SU-DHL-6 (cell line): ENCODE data around the gene VAV3.

ENCODE experiments used
- CTCF ChIP-seq: fragments of 200-600 bp; sonication (generic); IDR thresholded peaks from one replicate; pipeline ENCODE4 v1.5.1; 2017; ENCODE audit warnings: antibody characterized with exemption, mild to moderate bottlenecking, low read length, moderate library complexity; ENCODE audit not compliant: insufficient read depth, poor library complexity, severe bottlenecking
- EZH2phosphoT487 ChIP-seq: fragments of 200-600 bp; sonication (generic), shearing (Covaris generic); conservative IDR thresholded peaks from 2 replicates; pipeline ENCODE4 v1.6.1; 2018; ENCODE audit warnings: mild to moderate bottlenecking, antibody characterized with exemption, low read length, moderate library complexity, mixed read lengths

GRCh38 chr1:107821340-107821739, 143.6 kb downstream of the VAV3 start:
- no peak for TF ChIP-seq CTCF
- TF ChIP-seq EZH2phosphoT487, result no peak
